Thoracic aorta (tissue), 2 donors: ENCODE data around the gene CDH18. TPM values are rescaled to one million over a fixed set of nuclear protein-coding genes. Genes with fewer than 3 reads are reported as not detected.

Experiments
- ATAC-seq: fragments of 150-250 bp; one replicate; pipeline ENCODE4 v1.8.0; 2017; ENCODE audit warnings: low read depth; ENCODE audit not compliant: insufficient number of reproducible peaks, low FRiP score
- DNase-seq: peaks from one replicate; pipeline ENCODE4 v3.0.0-alpha.2; 2020; ENCODE audit warnings: low spot score
- H3K27ac ChIP-seq, 2 donors: fragments of 200-600 bp; sonication (generic); 1 replicate in 1 of 2; 2 replicates in 1 of 2; pipeline ENCODE4 v1.5.1; 2016; ENCODE audit warnings: mild to moderate bottlenecking in 2 of 2, moderate library complexity in 2 of 2
- H3K27me3 ChIP-seq: fragments of 200-600 bp; sonication (generic); replicated peaks from 2 replicates; pipeline ENCODE4 v1.6.0; 2016; ENCODE audit warnings: mild to moderate bottlenecking; ENCODE audit not compliant: insufficient read depth
- H3K36me3 ChIP-seq: fragments of 200-600 bp; sonication (generic); one replicate; pipeline ENCODE4 v1.5.1; 2016
- H3K4me1 ChIP-seq, 2 donors: fragments of 200-600 bp; sonication (generic); 1 replicate in 1 of 2; 2 replicates in 1 of 2; pipeline versions ENCODE4 v1.5.1 to v1.6.0; 2016; ENCODE audit warnings: low read depth in 2 of 2, mild to moderate bottlenecking in 1 of 2; ENCODE audit not compliant: control insufficient read depth in 1 of 2
- H3K4me3 ChIP-seq: fragments of 200-600 bp; sonication (generic); 2 replicates; pipeline ENCODE4 v1.5.1; 2016; ENCODE audit warnings: mild to moderate bottlenecking
- H3K9me3 ChIP-seq: fragments of 200-600 bp; sonication (generic); 2 replicates; pipeline ENCODE4 v1.5.1; 2016
- CTCF ChIP-seq: fragments of 200-600 bp; sonication (generic); IDR thresholded peaks from one replicate; pipeline ENCODE4 v1.5.1; 2019; ENCODE audit warnings: antibody characterized with exemption
- total RNA-seq, 2 donors: library from RNA; depleted of rRNA; stranded (reverse); fragments of >200 nt; gene quantifications; one replicate each; pipeline versions ENCODE4 v1.1.0 to v1.2.3, GENCODE V29; 2016

CDH18 gene
- total RNA-seq, result not detected

- Histone ChIP-seq H3K36me3 (no peaks in the 10 kb centered on the region), H3K27ac (no peak within 1 kb of the TSS), H3K9me3 (no peaks in the 10 kb centered on the region), H3K27me3 (no peaks in the 10 kb centered on the region), H3K4me3 (peak within 1 kb of the TSS; percentile 22), H3K4me1 (no peaks in the 10 kb centered on the region)
- DNase-seq, result no peak
- ATAC-seq, result no peak
- TF ChIP-seq CTCF, result no peak
Observed at GRCh38 chr5:19987612-19988361, at the start of gene CDH18. Gene CDH18 (minus strand): TSS chr5:19988200. CDS start chr5:19838986, 149,214 bp downstream.

GRCh38 chr5:20034717-20035116 is 46.7 kb upstream of the CDH18 start:
- Histone ChIP-seq H3K9me3 (no peaks in the 10 kb centered on the region), H3K4me3 (no peak overlapping the region), H3K27me3 (no peaks in the 10 kb centered on the region), H3K4me1 (no peaks in the 10 kb centered on the region), H3K36me3 (no peaks in the 10 kb centered on the region), H3K27ac (no peak overlapping the region)
- ATAC-seq (no peak), DNase-seq (no peak)
- TF ChIP-seq CTCF, result no peak

GRCh38 chr5:20033881-20034280 is 45.9 kb upstream of the CDH18 start:
- ATAC-seq (no peak), DNase-seq (no peak)
- no peaks in the 10 kb centered on the region for H3K36me3 ChIP-seq
- TF ChIP-seq CTCF, result no peak
- H3K4me1 ChIP-seq, result no peaks in the 10 kb centered on the region
- no peak overlapping the region for H3K4me3 ChIP-seq
- H3K27me3 ChIP-seq, result no peaks in the 10 kb centered on the region
- no peak overlapping the region for H3K27ac ChIP-seq
- H3K9me3 ChIP-seq, result no peaks in the 10 kb centered on the region

- Histone ChIP-seq H3K27ac (no peak overlapping the region), H3K27me3 (no peaks in the 10 kb centered on the region), H3K36me3 (no peaks in the 10 kb centered on the region), H3K9me3 (no peaks in the 10 kb centered on the region), H3K4me1 (no peaks in the 10 kb centered on the region), H3K4me3 (no peak overlapping the region)
- DNase-seq, result no peak
- TF ChIP-seq CTCF, result no peak
- no peak for ATAC-seq
Observed at GRCh38 chr5:20032896-20033295, 44.9 kb upstream of the CDH18 start.

- ATAC-seq (no peak), DNase-seq (no peak)
- Histone ChIP-seq H3K27me3 (no peaks in the 10 kb centered on the region), H3K9me3 (no peaks in the 10 kb centered on the region), H3K4me3 (no peak overlapping the region), H3K36me3 (no peaks in the 10 kb centered on the region), H3K27ac (no peak overlapping the region), H3K4me1 (no peaks in the 10 kb centered on the region)
- TF ChIP-seq CTCF, result no peak
Observed at GRCh38 chr5:20030125-20030524, 42.1 kb upstream of the CDH18 start.
